ENCODE data around the gene DCTD.

Gene DCTD

DNA sequence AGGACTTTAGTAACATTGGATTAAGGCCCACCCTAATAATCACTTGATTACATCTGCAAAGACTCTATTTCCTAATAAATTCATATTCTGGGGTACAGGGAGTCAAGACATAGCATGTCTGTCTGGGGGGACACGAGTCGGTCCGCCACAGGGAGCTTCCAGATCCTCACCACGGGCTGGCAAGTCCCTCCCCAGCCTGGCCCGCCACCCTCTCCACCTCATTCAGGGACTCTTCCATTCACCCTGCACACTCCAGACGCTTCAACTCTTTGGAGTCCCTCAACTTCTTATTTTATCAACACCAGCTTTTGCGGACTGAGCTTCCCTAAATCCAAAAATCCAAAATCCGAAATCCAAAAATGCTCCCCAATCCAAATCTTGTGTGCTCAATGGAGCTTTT is 71.2 kb downstream of the DCTD start:
- TF ChIP-seq, protein P1, sequence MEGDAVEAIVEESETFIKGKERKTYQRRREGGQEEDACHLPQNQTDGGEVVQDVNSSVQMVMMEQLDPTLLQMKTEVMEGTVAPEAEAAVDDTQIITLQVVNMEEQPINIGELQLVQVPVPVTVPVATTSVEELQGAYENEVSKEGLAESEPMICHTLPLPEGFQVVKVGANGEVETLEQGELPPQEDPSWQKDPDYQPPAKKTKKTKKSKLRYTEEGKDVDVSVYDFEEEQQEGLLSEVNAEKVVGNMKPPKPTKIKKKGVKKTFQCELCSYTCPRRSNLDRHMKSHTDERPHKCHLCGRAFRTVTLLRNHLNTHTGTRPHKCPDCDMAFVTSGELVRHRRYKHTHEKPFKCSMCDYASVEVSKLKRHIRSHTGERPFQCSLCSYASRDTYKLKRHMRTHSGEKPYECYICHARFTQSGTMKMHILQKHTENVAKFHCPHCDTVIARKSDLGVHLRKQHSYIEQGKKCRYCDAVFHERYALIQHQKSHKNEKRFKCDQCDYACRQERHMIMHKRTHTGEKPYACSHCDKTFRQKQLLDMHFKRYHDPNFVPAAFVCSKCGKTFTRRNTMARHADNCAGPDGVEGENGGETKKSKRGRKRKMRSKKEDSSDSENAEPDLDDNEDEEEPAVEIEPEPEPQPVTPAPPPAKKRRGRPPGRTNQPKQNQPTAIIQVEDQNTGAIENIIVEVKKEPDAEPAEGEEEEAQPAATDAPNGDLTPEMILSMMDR (IDR thresholded peaks at IDR 0.05; ENCODE audit: borderline replicate concordance, insufficient read depth, low read depth, low read length) = no peak
- no peak overlapping the region for H3K4me3 ChIP-seq (ENCODE audit: low read depth, low read length)

DNA sequence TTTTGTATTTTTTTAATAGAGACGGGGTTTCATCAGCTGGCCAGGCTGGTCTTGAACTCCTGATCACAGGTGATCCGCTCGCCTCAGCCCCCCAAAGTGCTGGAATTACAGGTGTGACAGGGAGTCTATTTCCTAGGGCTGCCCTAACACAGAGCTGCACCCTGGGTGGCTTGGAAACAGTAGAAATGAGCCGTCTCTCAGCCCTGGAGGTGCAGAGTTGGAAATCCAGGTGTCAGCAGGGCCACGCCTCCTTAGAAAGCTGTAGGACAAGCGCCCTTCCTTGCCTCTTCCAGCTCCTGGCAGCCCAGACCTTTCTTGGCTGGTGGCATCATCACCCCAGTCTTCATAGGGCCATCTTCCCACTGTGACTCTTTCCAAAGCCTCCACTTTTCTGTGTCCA is 71.6 kb downstream of the DCTD start:
- TF ChIP-seq, protein P1 (IDR thresholded peaks at IDR 0.05; ENCODE audit: borderline replicate concordance, insufficient read depth, low read depth, low read length) = no peak
- H3K4me3 ChIP-seq (ENCODE audit: low read depth, low read length) = no peak overlapping the region

DNA sequence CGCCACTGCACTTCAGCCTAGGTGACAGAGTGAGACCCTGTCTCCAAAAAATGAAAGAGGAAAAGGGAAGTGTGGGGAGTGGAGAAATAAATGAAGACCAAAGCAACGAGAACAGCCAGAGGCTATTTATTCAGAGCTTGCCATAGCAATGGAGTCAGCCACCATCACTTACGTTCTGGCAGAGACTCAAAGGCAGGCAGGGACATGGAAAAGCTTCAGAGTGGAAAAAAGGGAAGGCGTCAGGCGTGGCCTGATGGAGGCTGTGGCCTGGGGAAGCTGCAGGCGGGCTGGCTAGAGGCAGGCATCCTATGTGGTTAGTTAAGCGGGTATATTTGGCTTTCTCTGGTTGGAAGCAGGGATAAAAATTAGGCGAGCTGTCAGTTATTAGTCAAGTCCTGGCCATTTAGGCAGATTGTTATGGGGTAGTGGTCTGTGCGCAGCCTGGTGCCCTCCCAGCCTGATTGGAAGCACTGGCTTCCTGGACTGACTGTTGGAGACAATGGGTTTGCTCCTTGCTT is 73.3 kb downstream of the DCTD start:
- TF ChIP-seq, protein P1 (IDR thresholded peaks at IDR 0.05; ENCODE audit: borderline replicate concordance, insufficient read depth, low read depth, low read length) = no peak
- no peak overlapping the region for H3K4me3 ChIP-seq (ENCODE audit: low read depth, low read length)

DNA sequence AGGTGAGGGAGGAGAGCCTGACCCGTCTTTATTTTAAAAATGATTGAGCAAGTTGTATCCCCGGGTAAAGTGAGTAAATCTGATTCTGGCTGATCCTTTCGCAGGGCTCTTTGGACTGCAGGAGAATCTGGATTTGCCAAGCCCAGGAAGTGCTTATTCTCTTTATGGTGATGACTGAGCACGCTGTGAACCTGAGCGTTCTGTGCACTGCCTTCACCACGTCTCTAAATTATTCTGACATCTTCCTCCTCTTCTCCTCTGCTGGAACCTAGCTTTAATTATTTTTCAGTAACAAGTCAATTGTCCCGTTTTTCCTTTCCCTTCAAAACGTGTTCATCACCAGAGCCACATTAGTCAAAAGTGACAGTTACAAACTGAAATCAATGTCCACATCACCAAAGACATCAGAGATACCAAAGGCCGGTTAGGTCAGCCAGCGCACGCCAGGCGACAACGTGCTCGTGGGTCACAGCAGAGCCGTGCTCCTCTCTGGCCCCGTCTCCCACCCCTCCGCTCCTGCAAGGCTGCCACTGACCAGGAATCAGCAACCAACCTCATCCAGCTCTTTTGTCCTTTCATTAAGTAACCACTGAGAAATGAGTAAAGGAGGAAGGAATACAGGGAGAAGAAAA is 74.3 kb downstream of the DCTD start:
- TF ChIP-seq, protein P1 (IDR thresholded peaks at IDR 0.05; ENCODE audit: borderline replicate concordance, insufficient read depth, low read depth, low read length) = no peak

DNA sequence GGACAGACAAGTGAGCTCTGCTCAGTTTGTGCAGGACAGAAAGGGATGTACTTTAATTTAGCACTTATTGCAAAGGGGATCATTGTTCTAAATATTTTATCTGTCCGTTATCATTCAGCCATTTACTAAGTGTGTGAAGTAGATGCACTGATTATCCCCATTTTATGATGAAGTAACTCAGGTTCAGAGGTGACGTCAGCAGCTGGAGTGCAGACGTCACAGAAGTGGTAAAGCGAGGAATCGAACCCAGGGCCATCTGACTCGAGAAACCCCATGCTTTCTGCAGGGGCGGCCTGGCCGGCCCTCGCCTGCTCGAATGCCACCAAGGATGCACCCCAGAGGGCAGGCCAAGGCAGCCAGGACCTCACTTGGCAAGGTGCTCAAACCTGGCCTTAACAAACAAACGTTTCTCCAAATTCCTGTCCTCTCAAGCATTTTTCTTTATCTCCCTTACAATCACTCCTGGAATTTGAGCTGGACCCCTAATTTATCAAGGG is 75.0 kb downstream of the DCTD start:
- H3K4me3 ChIP-seq (ENCODE audit: low read depth, low read length) = no peak overlapping the region
- TF ChIP-seq, protein P1 (IDR thresholded peaks at IDR 0.05; ENCODE audit: borderline replicate concordance, insufficient read depth, low read depth, low read length) = no peak

More for the DNA sequence above, 74.3 kb downstream of the DCTD start:
- H3K4me3 ChIP-seq (ENCODE audit: low read depth, low read length) = no peak overlapping the region

DNA sequence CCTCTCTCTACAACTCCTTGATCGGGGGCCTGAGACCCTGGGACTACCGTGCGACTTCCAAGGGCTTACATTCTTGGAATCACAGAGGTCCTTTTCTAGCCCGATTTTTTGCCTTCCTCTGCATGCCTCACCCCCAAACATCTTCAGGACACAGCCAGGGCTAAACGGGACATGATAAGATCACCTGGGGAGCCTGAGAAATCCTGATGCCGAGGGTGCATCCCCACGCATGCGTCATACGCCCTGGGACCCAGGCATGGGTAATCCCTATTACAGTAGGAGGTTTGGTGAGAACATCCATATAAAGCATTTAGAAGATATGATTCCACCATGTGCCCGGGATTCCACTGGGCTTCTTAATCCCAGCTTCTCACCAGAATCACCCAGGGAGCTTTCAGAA is 77.1 kb downstream of the DCTD start:
- TF ChIP-seq, protein P1 (IDR thresholded peaks at IDR 0.05; ENCODE audit: borderline replicate concordance, insufficient read depth, low read depth, low read length) = no peak
- H3K4me3 ChIP-seq (ENCODE audit: low read depth, low read length) = no peak overlapping the region

Measured in GM12875 (cell line).